Fibroblast of lung (primary cell): ENCODE measurements around the gene RNF123. TPM values are rescaled to one million over a fixed set of nuclear protein-coding genes. Genes with fewer than 3 reads are reported as not detected.

Source experiments
- DNase-seq, 2 donors: peaks; one replicate each; pipeline versions ENCODE4 v3.0.0 to v3.0.0-alpha.2; 2010; ENCODE audit warnings: low read depth in 2 of 2
- H2AFZ ChIP-seq: 2 replicates; pipeline ENCODE4 v1.5.1; 2012; ENCODE audit warnings: low read length, control low read depth, inconsistent platforms
- H3K27ac ChIP-seq: 2 replicates; pipeline ENCODE4 v1.5.1; 2011; ENCODE audit warnings: low read length, control low read depth; ENCODE audit not compliant: insufficient read depth
- H3K27me3 ChIP-seq: 2 replicates; pipeline ENCODE4 v1.5.1; 2011; ENCODE audit warnings: mild to moderate bottlenecking, low read length; ENCODE audit not compliant: control insufficient read depth, insufficient read depth
- H3K36me3 ChIP-seq: 2 replicates; pipeline ENCODE4 v1.5.1; 2011; ENCODE audit warnings: low read length; ENCODE audit not compliant: control insufficient read depth, insufficient read depth
- H3K4me1 ChIP-seq: 2 replicates; pipeline ENCODE4 v1.5.1; 2011; ENCODE audit warnings: low read length; ENCODE audit not compliant: control insufficient read depth, insufficient read depth; ENCODE audit errors: extremely low read depth
- H3K4me2 ChIP-seq: 2 replicates; pipeline ENCODE4 v1.5.1; 2011; ENCODE audit warnings: low read length, control low read depth; ENCODE audit not compliant: insufficient read depth; ENCODE audit errors: extremely low read depth
- H3K4me3 ChIP-seq, 4 experiments: fragments of 200-600 bp in 1 of 4; sonication (generic) in 1 of 4; replicated peaks in 1 of 4; 2 replicates each; pipeline ENCODE4 v1.5.1; 2011 to 2016; ENCODE audit warnings: low read length in 4 of 4, low read depth in 3 of 4, mild to moderate bottlenecking in 3 of 4, control low read depth in 2 of 4, inconsistent platforms in 1 of 4, mixed read lengths in 1 of 4; ENCODE audit not compliant: insufficient read depth in 1 of 4; ENCODE audit errors: control extremely low read depth in 1 of 4
- H3K79me2 ChIP-seq: 2 replicates; pipeline ENCODE4 v1.5.1; 2012; ENCODE audit warnings: mild to moderate bottlenecking, low read length, inconsistent platforms; ENCODE audit not compliant: control insufficient read depth, insufficient read depth
- H3K9ac ChIP-seq: 2 replicates; pipeline ENCODE4 v1.5.1; 2011; ENCODE audit warnings: mild to moderate bottlenecking, low read length, control low read depth; ENCODE audit not compliant: insufficient read depth
- H3K9me3 ChIP-seq: 2 replicates; pipeline ENCODE4 v1.5.1; 2012; ENCODE audit warnings: low read depth, low read length; ENCODE audit not compliant: control insufficient read depth, insufficient read depth
- H4K20me1 ChIP-seq: 2 replicates; pipeline ENCODE4 v1.5.1; 2011; ENCODE audit warnings: low read length; ENCODE audit not compliant: control insufficient read depth, insufficient read depth; ENCODE audit errors: extremely low read depth
- EZH2 ChIP-seq: IDR thresholded peaks from 2 replicates; pipeline ENCODE4 v1.5.1; 2012; ENCODE audit warnings: low read length, control low read depth, mild to moderate bottlenecking; ENCODE audit errors: missing control alignments
- polyA plus RNA-seq, 2 donors: library from polyadenylated mRNA; depleted of rRNA in 1 of 2; stranded (reverse) in 1 of 2; unstranded in 1 of 2; fragments of >200 nt; gene quantifications; 2 replicates each; pipeline ENCODE4 v1.2.1, GENCODE V29; 2011 to 2012; ENCODE audit warnings: missing spikeins in 1 of 2
- total RNA-seq: library from RNA; depleted of rRNA; stranded (reverse); fragments of >200 nt; gene quantifications from 2 replicates; pipeline ENCODE4 v1.2.1, GENCODE V29; 2014
- TF ChIP-seq, protein P1 (sequence below), 2 donors: IDR thresholded peaks in 1 of 2; conservative IDR thresholded peaks in 1 of 2; 1 replicate in 1 of 2; 2 replicates in 1 of 2; pipeline ENCODE4 v1.5.1; 2011 to 2012; ENCODE audit warnings: low read length in 2 of 2, control low read depth in 1 of 2, inconsistent platforms in 1 of 2, low read depth in 1 of 2, mild to moderate bottlenecking in 1 of 2

The RNF123 gene
- total and polyA plus RNA-seq, 2 donors (not counting 1 experiment from before 2014, with no cell fraction given), result 16.5 to 27.1 TPM

DNA sequence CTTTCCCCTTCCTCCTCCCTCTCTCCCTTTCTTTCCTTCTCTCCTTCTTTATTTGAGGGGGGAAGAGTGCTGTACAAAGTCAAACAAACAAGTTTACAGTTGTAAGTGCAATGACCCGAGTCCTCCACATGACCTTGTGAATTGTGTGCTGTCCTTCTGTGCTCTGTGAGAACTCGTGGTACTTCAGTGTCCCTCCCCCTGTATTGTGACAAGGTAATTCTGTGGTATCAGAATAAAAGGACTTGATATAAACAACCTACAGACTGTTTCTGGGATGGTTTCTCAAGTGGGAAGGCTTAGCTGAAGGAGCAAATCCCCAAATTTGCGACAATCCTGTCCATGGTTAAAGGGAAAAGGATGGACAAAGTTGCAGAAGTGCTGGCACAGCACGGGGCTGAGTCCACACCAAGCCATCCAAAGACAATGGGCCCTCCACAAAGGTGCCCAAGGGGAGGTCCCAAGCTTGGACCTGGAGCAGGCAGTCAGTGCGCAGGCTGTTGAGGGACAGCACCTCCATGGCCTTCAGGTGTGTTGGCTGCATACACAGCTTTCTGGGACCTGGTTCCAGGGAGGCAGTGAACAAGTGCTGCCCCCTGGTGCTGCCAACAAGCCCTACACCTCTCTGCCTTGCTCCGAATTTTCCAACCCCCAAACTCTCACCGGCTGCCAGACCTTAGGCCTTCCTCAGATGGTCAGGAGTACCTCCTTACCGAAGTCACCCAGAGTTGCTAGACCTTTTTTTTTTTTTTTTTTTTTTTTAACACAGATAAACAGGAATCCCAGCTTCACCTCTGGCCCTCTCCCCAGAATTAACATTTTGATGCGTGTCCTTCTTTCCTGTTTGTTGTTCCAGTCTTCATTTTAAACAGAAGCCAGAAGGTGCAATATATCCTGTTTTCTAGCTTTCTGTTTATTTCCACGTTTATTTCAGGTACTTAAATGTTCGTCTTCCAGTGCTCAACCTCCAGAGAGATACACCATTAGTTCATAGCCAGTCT, 17.8 kb upstream of the RNF123 start:
- no peak overlapping the region for H3K4me2 ChIP-seq
- peaks cover 11% of the 10 kb centered on the region for H3K79me2 ChIP-seq
- peaks cover 4% of the 10 kb centered on the region for H3K27me3 ChIP-seq
- H3K9me3 ChIP-seq, result no peaks in the 10 kb centered on the region
- H2AFZ ChIP-seq, result no peak overlapping the region
- TF ChIP-seq, protein P1, sequence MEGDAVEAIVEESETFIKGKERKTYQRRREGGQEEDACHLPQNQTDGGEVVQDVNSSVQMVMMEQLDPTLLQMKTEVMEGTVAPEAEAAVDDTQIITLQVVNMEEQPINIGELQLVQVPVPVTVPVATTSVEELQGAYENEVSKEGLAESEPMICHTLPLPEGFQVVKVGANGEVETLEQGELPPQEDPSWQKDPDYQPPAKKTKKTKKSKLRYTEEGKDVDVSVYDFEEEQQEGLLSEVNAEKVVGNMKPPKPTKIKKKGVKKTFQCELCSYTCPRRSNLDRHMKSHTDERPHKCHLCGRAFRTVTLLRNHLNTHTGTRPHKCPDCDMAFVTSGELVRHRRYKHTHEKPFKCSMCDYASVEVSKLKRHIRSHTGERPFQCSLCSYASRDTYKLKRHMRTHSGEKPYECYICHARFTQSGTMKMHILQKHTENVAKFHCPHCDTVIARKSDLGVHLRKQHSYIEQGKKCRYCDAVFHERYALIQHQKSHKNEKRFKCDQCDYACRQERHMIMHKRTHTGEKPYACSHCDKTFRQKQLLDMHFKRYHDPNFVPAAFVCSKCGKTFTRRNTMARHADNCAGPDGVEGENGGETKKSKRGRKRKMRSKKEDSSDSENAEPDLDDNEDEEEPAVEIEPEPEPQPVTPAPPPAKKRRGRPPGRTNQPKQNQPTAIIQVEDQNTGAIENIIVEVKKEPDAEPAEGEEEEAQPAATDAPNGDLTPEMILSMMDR (conservative IDR thresholded peaks at IDR 0.05 in 1 of 2, IDR thresholded peaks at IDR 0.05 in 1 of 2; ENCODE audit: low read depth in 1 of 2, low read length in 2 of 2), result peak; percentile 88 to 91
- TF ChIP-seq EZH2, result no peak
- no peak overlapping the region for H3K27ac ChIP-seq
- H4K20me1 ChIP-seq, result no peaks in the 10 kb centered on the region
- no peak overlapping the region for H3K9ac ChIP-seq
- DNase-seq, result peak; percentile 47 to 60
- H3K4me1 ChIP-seq, result peaks cover 6% of the 10 kb centered on the region
- H3K4me3 ChIP-seq, result no peak overlapping the region
- H3K36me3 ChIP-seq, result peaks cover 5% of the 10 kb centered on the region

DNA sequence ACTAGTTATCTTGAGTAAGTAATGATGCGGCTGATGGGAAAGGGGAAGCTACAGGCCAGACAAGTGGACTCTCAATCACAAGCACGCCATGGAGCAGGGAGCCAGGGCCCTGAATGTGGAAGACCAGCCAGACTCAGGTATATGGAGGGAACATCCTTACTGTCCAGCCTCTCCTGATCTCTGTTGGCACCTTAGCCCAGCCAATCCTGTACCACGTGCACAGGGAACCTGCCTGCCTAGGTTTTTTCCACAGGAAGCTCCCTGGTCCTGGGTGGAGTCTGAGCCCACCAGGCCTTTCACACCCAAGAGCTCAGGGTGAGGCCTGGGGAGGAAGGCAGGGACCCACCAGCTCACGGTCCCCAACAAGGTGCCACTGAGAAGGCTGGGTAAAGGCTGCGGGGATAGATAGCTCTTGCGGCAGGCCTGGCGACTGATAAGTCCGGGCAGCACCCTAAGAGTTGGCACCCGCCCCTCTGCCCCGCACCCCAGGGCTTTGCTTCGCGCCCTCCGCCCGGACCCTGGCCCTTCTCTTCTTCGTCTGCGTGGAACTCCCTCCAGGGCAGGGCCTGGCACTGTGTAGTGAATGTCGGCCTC, 16.1 kb upstream of the RNF123 start:
- no peak for DNase-seq
- H3K4me2 ChIP-seq, result peak overlapping the region; percentile 95
- H3K4me1 ChIP-seq, result peaks cover 6% of the 10 kb centered on the region
- no peaks in the 10 kb centered on the region for H3K9me3 ChIP-seq
- H3K9ac ChIP-seq, result peak overlapping the region; percentile 89
- H3K36me3 ChIP-seq, result peaks cover 15% of the 10 kb centered on the region
- peak overlapping the region; percentile 43 for H2AFZ ChIP-seq
- H3K27ac ChIP-seq, result peak overlapping the region; percentile 97
- peaks cover 11% of the 10 kb centered on the region for H3K79me2 ChIP-seq
- no peaks in the 10 kb centered on the region for H3K27me3 ChIP-seq
- H4K20me1 ChIP-seq, result no peaks in the 10 kb centered on the region
- peak overlapping the region; percentile 28 to 85 (median 72) for H3K4me3 ChIP-seq
- TF ChIP-seq, protein P1 (conservative IDR thresholded peaks at IDR 0.05 in 1 of 2, IDR thresholded peaks at IDR 0.05 in 1 of 2; ENCODE audit: low read depth in 1 of 2, low read length in 2 of 2), result no peak
- no peak for TF ChIP-seq EZH2

DNA sequence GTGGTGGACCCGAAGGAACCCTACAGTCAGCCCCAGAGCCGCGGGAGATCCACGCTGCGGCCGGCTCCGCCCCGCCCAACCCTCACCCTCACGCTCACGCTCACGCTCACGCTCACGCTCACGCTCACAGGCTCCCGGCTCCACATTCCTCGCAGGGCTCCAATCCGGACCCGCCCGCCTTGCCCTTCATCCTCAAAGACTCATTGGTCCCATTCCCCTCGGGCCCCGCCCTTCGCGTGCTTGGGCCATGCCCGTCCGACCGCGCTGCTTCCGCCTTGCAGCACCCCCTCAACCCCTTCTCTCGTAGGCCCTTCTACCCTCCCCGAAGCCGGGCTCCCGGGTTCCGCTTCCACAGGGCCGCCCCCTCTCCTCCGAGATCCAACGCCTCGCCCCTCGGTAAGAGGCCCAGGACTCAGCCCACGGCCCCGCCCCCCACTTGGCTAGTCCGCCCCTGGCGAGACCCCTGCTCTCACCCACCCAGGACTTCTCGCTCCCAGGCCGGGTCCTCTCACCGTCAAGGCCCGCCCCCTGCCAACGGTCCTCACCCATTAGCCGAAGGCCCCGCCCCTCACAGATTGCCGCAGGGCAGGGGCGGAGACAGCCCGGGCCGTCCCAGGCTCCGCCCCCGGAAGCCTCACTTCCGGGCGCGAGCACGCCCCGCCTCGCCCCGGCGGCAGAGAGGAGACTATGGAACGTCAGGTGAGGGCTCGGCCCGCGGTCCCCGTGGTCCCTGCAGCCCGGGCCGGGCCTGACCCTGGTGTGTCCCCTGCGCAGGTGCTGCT, 15.5 kb upstream of the RNF123 start, which contains the start of gene APEH:
TSS of gene APEH (plus strand) at position 637 of the 782 bp plus-strand sequence. CDS start at position 688, 51 bp downstream.
- Histone ChIP-seq H4K20me1 (no peaks in the 10 kb centered on the region), H2AFZ (peak within 1 kb of the TSS; percentile 45), H3K4me3 (peak within 1 kb of the TSS; percentile 72 to 90 (median 81)), H3K4me1 (peaks cover 6% of the 10 kb centered on the region), H3K9ac (peak within 1 kb of the TSS; percentile 89), H3K79me2 (peaks cover 11% of the 10 kb centered on the region), H3K9me3 (no peaks in the 10 kb centered on the region), H3K27me3 (no peaks in the 10 kb centered on the region), H3K36me3 (peaks cover 17% of the 10 kb centered on the region), H3K27ac (peak within 1 kb of the TSS; percentile 97), H3K4me2 (peak within 1 kb of the TSS; percentile 95)
- TF ChIP-seq, protein P1 (conservative IDR thresholded peaks at IDR 0.05 in 1 of 2, IDR thresholded peaks at IDR 0.05 in 1 of 2; ENCODE audit: low read depth in 1 of 2, low read length in 2 of 2), result no peak
- TF ChIP-seq EZH2, result no peak
- peak; percentile 97 to 98 for DNase-seq
